GM06990 (cell line): ENCODE measurements around the gene ABCC1.
"Not testable (repeated sequence)": the region's sequence is repeated elsewhere in the genome, so short reads cannot be mapped to it uniquely, and the experiment has no call there.

ENCODE experiments used
- DNase-seq: peaks from one replicate; pipeline ENCODE4 v3.0.0-alpha.2; 2011; ENCODE audit not compliant: insufficient read length; ENCODE audit errors: extremely low read depth
- H3K27me3 ChIP-seq: replicated peaks from 2 replicates; pipeline ENCODE4 v1.6.0; 2011; ENCODE audit warnings: low read length; ENCODE audit not compliant: control insufficient read depth, insufficient read depth
- H3K36me3 ChIP-seq: 2 replicates; pipeline ENCODE4 v1.5.1; 2011; ENCODE audit warnings: low read length; ENCODE audit not compliant: control insufficient read depth, insufficient read depth
- H3K4me3 ChIP-seq: replicated peaks from 2 replicates; pipeline ENCODE4 v1.5.1; 2011; ENCODE audit warnings: low read depth, mild to moderate bottlenecking, control low read depth, low read length
- CTCF ChIP-seq: IDR thresholded peaks from 2 replicates; pipeline ENCODE4 v1.5.1; 2011; ENCODE audit warnings: low read length, control low read depth, mild to moderate bottlenecking, inconsistent platforms; ENCODE audit not compliant: insufficient read depth, poor library complexity, severe bottlenecking

The ABCC1 gene

GRCh38 chr16:16176328-16176727, 226.9 kb downstream of the ABCC1 start:
- no peaks in the 10 kb centered on the region; the same call in 1 of the 2 replicates for H3K27me3 ChIP-seq
- no peak overlapping the region for H3K4me3 ChIP-seq
- no peak for DNase-seq
- TF ChIP-seq CTCF, result no peak
- no peaks in the 10 kb centered on the region for H3K36me3 ChIP-seq

- TF ChIP-seq CTCF, result no peak
- no peak for DNase-seq
- Histone ChIP-seq H3K36me3 (no peaks in the 10 kb centered on the region), H3K4me3 (no peak overlapping the region), H3K27me3 (no peaks in the 10 kb centered on the region; the same call in none of the 2 replicates)
Measured at GRCh38 chr16:16178455-16179162, 229.2 kb downstream of the ABCC1 start.

- DNase-seq, H3K36me3 ChIP-seq, H3K4me3 ChIP-seq, H3K27me3 ChIP-seq: not testable (repeated sequence)
Measured at GRCh38 chr16:16181748-16182147, 232.3 kb downstream of the ABCC1 start.

- no peak for DNase-seq
- Histone ChIP-seq H3K4me3 (no peak overlapping the region), H3K36me3 (no peaks in the 10 kb centered on the region), H3K27me3 (no peaks in the 10 kb centered on the region; the same call in none of the 2 replicates)
- no peak for TF ChIP-seq CTCF
Measured at GRCh38 chr16:16182918-16183317, 233.5 kb downstream of the ABCC1 start.

- Histone ChIP-seq H3K27me3 (no peaks in the 10 kb centered on the region; the same call in none of the 2 replicates), H3K36me3 (no peaks in the 10 kb centered on the region), H3K4me3 (no peak overlapping the region)
- peak; percentile 43 for TF ChIP-seq CTCF
- DNase-seq, result no peak
Measured at GRCh38 chr16:16183562-16183961, 234.1 kb downstream of the ABCC1 start.

- DNase-seq, result no peak
- TF ChIP-seq CTCF, result no peak
- H3K27me3 ChIP-seq, result no peaks in the 10 kb centered on the region; the same call in none of the 2 replicates
- no peak overlapping the region for H3K4me3 ChIP-seq
- no peaks in the 10 kb centered on the region for H3K36me3 ChIP-seq
Measured at GRCh38 chr16:16184594-16184993, 235.2 kb downstream of the ABCC1 start.
